GM19351 (cell line): ENCODE data around the gene VTI1A.
"Not testable (repeated sequence)": the region's sequence is repeated elsewhere in the genome, so short reads cannot be mapped to it uniquely, and the experiment has no call there.

Source experiments
- ATAC-seq: cut with Tn5 transposase; IDR thresholded peaks from one replicate; pipeline ENCODE4 v1.9.1; 2021; ENCODE audit warnings: mild to moderate bottlenecking, moderate library complexity; ENCODE audit not compliant: unreplicated experiment

The VTI1A gene

DNA sequence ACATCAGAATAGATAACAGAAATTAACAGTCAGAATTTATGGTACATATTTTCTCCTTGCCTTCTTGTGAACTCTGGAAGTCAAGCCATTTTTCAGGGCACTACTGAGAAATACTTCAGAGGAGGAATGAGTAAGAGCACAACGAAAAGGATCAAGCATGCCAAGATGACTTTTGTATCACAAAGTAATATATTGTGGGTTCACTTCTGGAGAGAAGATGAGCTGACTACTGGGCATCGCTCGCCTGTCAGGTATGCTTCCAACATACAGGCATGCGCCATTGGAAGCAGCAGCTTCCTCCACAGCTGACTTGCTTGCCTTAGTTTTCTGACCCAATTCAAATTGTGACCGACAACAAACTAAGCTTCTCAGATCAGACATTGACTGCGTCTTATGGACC lies 137.3 kb downstream of the VTI1A start:
- no peak for ATAC-seq

GRCh38 chr10:112585126-112585525 lies 138.1 kb downstream of the VTI1A start:
- no peak for ATAC-seq

- no peak for ATAC-seq
These were observed 138.9 kb downstream of the VTI1A start for GRCh38 chr10:112585960-112586359.

- no peak for ATAC-seq
These were observed 140.7 kb downstream of the VTI1A start for GRCh38 chr10:112587729-112588128.

- ATAC-seq, result no peak
These were observed 141.4 kb downstream of the VTI1A start for GRCh38 chr10:112588225-112588990.

DNA sequence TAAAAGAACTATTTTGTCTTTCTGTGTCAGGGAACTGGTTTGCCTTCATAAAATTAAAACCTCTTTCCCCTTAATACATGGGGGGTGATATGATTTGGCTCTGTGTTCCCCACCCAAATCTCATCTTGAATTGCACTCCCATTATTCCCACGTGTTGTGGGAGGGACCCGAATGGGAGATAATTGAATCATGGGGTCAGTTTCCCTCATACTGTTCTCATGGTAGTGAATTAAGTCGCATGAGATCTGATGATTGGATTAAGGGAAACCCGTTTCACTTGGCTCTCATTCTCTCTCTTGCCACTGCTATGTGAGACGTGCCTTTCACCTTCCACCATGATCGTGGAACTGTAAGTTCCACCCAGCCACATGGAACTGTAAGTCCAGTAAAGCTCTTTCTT lies 142.1 kb downstream of the VTI1A start:
- ATAC-seq, result no peak

DNA sequence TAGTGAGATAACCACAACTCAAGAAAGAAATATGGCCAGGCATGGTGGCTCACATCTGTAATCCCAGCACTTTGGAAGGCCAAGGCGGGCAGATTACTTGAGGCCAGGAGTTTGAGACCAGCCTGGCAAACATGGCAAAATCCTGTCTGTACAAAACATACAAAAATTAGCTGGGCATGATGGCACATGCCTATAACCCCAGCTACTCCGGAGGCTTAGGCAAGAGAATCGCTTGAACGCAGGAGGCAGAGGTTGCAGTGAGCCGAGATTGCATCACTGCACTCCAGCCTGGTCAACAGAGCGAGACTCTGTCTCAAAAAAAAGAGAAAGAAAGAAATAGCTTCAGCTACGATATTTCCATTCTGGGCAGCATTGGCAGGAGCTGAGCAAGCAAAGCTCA lies 143.8 kb downstream of the VTI1A start:
- not testable (repeated sequence) for ATAC-seq

DNA sequence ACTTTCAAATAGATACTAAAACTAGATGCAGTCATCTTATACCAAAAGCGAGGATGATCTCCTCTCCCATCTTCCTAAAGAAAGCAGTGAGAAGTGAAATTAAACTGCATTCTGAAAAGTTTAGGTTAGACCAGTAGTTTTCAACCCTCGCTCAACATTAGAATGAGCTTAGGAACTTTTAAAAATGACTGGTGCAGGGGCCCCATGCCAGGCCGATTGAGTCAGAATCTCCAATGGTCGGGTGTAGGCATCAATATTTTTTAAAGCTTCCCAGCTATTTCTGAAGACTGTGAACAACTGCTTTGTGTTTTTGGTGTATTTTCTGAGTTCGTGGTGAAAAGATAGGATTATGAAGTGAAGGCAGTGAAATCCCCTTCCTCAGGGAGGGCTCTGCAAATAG lies 146.0 kb downstream of the VTI1A start:
- ATAC-seq, result no peak

DNA sequence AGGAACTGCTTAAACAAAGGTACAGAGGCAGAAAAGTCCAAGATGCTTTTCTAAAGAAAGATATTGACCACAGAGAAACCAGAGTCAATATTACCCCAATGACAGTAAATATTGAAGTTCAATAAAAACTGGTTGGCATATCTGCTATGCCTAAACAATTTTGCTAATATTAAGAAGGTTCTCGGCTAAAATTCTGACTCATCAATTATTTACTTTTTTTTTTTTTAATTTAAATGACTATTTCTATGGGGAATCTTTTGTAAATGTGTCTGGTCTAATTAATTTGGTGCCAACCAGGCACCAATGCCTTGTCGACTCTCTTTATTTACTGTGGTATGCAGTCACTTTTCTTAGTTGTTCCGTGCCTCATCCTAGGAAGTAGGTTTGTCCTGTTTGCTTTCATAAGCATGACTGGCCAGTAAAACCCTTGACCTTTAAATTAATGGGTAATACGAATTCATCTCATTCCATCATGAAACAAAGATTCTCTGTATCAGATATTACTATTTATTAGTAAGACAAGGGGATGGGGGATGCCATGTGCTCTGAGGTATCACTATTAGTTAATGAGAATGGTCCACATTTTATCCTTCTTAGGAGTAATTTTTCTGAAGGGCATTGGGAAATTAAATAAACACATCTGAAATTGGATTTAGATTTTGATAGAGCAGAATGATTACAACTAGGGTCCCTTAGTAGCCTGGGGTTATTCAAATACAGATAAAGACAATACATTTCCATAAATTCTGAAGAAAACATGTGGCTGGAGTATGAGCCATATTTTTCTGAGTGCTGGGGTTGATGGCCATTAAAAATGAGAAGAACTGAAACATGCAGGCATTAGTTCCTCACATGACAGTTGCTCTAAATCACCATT lies 154.4 kb downstream of the VTI1A start:
- no peak for ATAC-seq

- ATAC-seq, result no peak
These were observed 156.0 kb downstream of the VTI1A start for GRCh38 chr10:112603062-112603461.

- ATAC-seq, result no peak
These were observed 158.0 kb downstream of the VTI1A start for GRCh38 chr10:112605063-112605462.

- ATAC-seq, result no peak
These were observed 160.5 kb downstream of the VTI1A start for GRCh38 chr10:112607506-112607905.

DNA sequence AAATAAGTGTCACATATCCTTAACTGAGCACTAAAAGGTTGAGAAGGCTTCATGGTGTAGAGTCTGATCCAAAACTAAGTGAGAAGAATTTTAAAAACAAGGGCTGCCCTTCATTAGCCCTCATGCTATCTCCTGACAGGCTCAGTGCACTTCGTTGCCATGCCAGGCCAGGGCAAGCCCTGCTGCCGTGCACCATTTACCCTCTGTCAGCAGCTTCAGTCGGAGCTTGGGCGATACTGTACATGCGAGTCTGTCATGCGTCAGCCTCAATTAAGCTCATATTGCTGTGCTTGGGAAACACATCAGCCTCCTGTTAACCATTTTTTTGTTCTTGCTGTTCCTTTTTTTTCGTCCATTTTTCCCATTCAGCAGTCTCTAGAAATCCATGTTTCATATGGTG lies 166.6 kb downstream of the VTI1A start:
- ATAC-seq, result no peak

DNA sequence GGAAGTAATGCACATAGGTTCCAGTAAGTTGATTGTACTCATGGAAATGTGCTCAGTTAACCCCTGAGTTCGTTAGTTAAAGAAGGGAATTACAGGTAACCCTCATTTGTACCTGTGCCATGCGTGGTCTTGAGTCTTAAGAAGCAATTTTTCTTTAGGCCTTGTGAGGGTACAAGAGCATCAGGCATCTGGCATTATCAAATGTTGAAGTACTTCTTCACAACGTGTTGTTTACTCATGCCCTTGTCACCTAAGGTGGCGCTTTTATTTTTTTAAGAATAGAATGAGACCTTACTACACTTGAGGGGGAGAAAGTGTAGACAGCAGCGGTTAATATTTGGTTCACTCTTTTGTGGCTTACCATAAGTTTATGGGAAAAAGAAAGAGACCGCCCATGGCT lies 167.1 kb downstream of the VTI1A start:
- no peak for ATAC-seq

- ATAC-seq, result no peak
These were observed 167.6 kb downstream of the VTI1A start for GRCh38 chr10:112614586-112614985.

GRCh38 chr10:112615269-112615668 lies 168.3 kb downstream of the VTI1A start:
- no peak for ATAC-seq

- no peak for ATAC-seq
These were observed 169.6 kb downstream of the VTI1A start for GRCh38 chr10:112616647-112617046.

- ATAC-seq, result no peak
These were observed 171.8 kb downstream of the VTI1A start for GRCh38 chr10:112618814-112619213.

GRCh38 chr10:112619556-112619955 lies 172.5 kb downstream of the VTI1A start:
- no peak for ATAC-seq

- no peak for ATAC-seq
These were observed 175.8 kb downstream of the VTI1A start for GRCh38 chr10:112622786-112623185.

- ATAC-seq, result no peak
These were observed 177.6 kb downstream of the VTI1A start for GRCh38 chr10:112624546-112625048.
